PC-3 (cell line): ENCODE results near the gene RTN4. TPM values are rescaled to one million over a fixed set of nuclear protein-coding genes. Genes with fewer than 3 reads are reported as not detected.
A peak's percentile ranks its signal among the peaks of the same experiment; 100 is the strongest.
"Not testable (repeated sequence)": the region's sequence is repeated elsewhere in the genome, so short reads cannot be mapped to it uniquely, and the experiment has no call there.

Experiments used
- ATAC-seq: fragments of 200-7000 bp; cut with Tn5 transposase; 2 replicates; pipeline ENCODE4 v1.9.1; 2020; ENCODE audit warnings: mild to moderate bottlenecking, moderate library complexity
- BruUV-seq: library from RNA; stranded (reverse); fragments of 400-500 nt; replicated peaks from 2 replicates; lab custom pipeline; 2021; lab: Mats Ljungman, UMichigan
- CTCF ChIA-PET: fragments of 300-600 bp; sonication (Branson Sonifier 250); formaldehyde crosslinking; loops from one replicate; lab custom pipeline; 2022; ENCODE audit warnings: antibody characterized with exemption; lab: Charles Lee
- POLR2A ChIA-PET: fragments of 300-600 bp; sonication (Branson Sonifier 250); formaldehyde crosslinking; loops from one replicate; lab custom pipeline; 2022; ENCODE audit warnings: antibody characterized with exemption; ENCODE audit not compliant: unreplicated experiment; lab: Charles Lee
- DNase-seq: peaks from one replicate; pipeline ENCODE4 v3.0.0-alpha.2; 2015
- H2AFZ ChIP-seq: fragments of 300-600 bp; sonication (generic); 2 replicates; pipeline ENCODE4 v1.6.0; 2016; ENCODE audit warnings: antibody characterized with exemption, low read length
- H3F3A ChIP-seq: fragments of 300-600 bp; sonication (generic); one replicate; pipeline ENCODE4 v1.6.0; 2017; ENCODE audit warnings: antibody characterized with exemption, low read length, control low read depth, mild to moderate bottlenecking; ENCODE audit not compliant: unreplicated experiment
- H3K27ac ChIP-seq: fragments of 300-600 bp; sonication (generic); 2 replicates; pipeline ENCODE4 v1.5.1; 2016; ENCODE audit warnings: mild to moderate bottlenecking, low read length
- H3K27me3 ChIP-seq: fragments of 300-600 bp; sonication (generic); 2 replicates; pipeline ENCODE4 v1.6.1; 2016; ENCODE audit warnings: low read length, mixed read lengths
- H3K36me3 ChIP-seq: fragments of 300-600 bp; sonication (generic); 2 replicates; pipeline ENCODE4 v1.6.1; 2016; ENCODE audit warnings: low read depth, mixed run types, low read length, mixed read lengths
- H3K4me1 ChIP-seq: fragments of 300-600 bp; sonication (generic); 2 replicates; pipeline ENCODE4 v1.5.1; 2016; ENCODE audit warnings: low read length; ENCODE audit not compliant: insufficient read depth
- H3K4me2 ChIP-seq: fragments of 300-600 bp; sonication (generic); 2 replicates; pipeline ENCODE4 v1.6.0; 2016; ENCODE audit warnings: low read length
- H3K4me3 ChIP-seq: fragments of 300-600 bp; sonication (generic); 2 replicates; pipeline ENCODE4 v1.5.1; 2016; ENCODE audit warnings: mild to moderate bottlenecking, low read length, mixed read lengths
- H3K79me2 ChIP-seq: fragments of 300-600 bp; sonication (generic); 2 replicates; pipeline ENCODE4 v1.6.1; 2017; ENCODE audit warnings: low read length, mixed read lengths
- H3K9ac ChIP-seq: fragments of 300-600 bp; sonication (generic); 2 replicates; pipeline ENCODE4 v1.6.0; 2016; ENCODE audit warnings: mild to moderate bottlenecking, low read length
- H3K9me2 ChIP-seq: fragments of 300-600 bp; sonication (generic); replicated peaks from 2 replicates; pipeline ENCODE4 v1.6.1; 2016; ENCODE audit warnings: mixed run types, low read length, mixed read lengths
- H3K9me3 ChIP-seq: fragments of 300-600 bp; sonication (generic); 2 replicates; pipeline ENCODE4 v1.6.1; 2016; ENCODE audit warnings: low read length, mixed read lengths
- H4K20me1 ChIP-seq: fragments of 300-600 bp; sonication (generic); 2 replicates; pipeline ENCODE4 v1.6.1; 2016; ENCODE audit warnings: low read length, mixed read lengths
- CTCF ChIP-seq: fragments of 300-600 bp; sonication (generic); conservative IDR thresholded peaks from 2 replicates; pipeline ENCODE4 v1.5.1; 2017; ENCODE audit warnings: antibody characterized with exemption, low read depth, mild to moderate bottlenecking, low read length
- EZH2 ChIP-seq: fragments of 300-600 bp; sonication (generic); IDR thresholded peaks from one replicate; pipeline ENCODE4 v1.6.1; 2017; ENCODE audit warnings: antibody characterized with exemption, mild to moderate bottlenecking, low read length; ENCODE audit not compliant: unreplicated experiment
- EZH2phosphoT487 ChIP-seq: fragments of 300-600 bp; sonication (generic); IDR thresholded peaks from 2 replicates; pipeline ENCODE4 v1.6.1; 2018; ENCODE audit warnings: mild to moderate bottlenecking, antibody characterized with exemption, low read length, borderline replicate concordance
- intact Hi-C: fragments of 100-400 bp; cut with micrococcal nuclease; formaldehyde crosslinking; loops from 2 replicates; pipeline ENCODE4 v1.9.0; 2023
- total RNA-seq: library from RNA; depleted of rRNA; stranded (reverse); fragments of >200 nt; gene quantifications from 2 replicates; pipeline ENCODE4 v1.2.3, GENCODE V29; 2014

Gene RTN4
- total RNA-seq, 1 experiment from 2014 or later: 150 TPM

GRCh38 chr2:55093381-55093780 lies 43.1 kb upstream of the RTN4 start:
- no peaks in the 10 kb centered on the region for H3K79me2 ChIP-seq
- ChIA-PET POLR2A (interaction anchor here (0.6 kb wide), 1 partner anchor 33 kb away, joined by 3 read pairs; no protein-coding TSS in a partner anchor), CTCF (interaction anchor here (0.6 kb wide), 1 partner anchor 82 kb away, joined by 3 read pairs; no protein-coding TSS in a partner anchor)
- H3K4me3 ChIP-seq: no peak overlapping the region
- no peaks in the 10 kb centered on the region for H3F3A ChIP-seq
- no peak overlapping the region for H3K27ac ChIP-seq
- H3K9me2 ChIP-seq: no peaks in the 10 kb centered on the region
- H3K9me3 ChIP-seq: no peaks in the 10 kb centered on the region
- no peaks in the 10 kb centered on the region for H4K20me1 ChIP-seq
- peak; percentile 81 for ATAC-seq
- peak; percentile 71 for DNase-seq
- no peak overlapping the region for H3K9ac ChIP-seq
- BruUV-seq: no TSS peak
- no peaks in the 10 kb centered on the region for H3K36me3 ChIP-seq
- TF ChIP-seq CTCF: no peak
- TF ChIP-seq EZH2phosphoT487: no peak
- no peak for TF ChIP-seq EZH2
- intact Hi-C loops: no loop called here
- H3K4me2 ChIP-seq: 0 out of 2 replicates have a peak overlapping the region, but pooled peaks have one; percentile 15
- H3K4me1 ChIP-seq: peaks cover 22% of the 10 kb centered on the region
- H2AFZ ChIP-seq: 0 out of 2 replicates have a peak overlapping the region, but pooled peaks have one; percentile 24
- no peaks in the 10 kb centered on the region for H3K27me3 ChIP-seq

- H3K27me3 ChIP-seq: no peaks in the 10 kb centered on the region
- H3K4me3 ChIP-seq: no peak overlapping the region
- BruUV-seq: no TSS peak
- H3K9me2 ChIP-seq: no peaks in the 10 kb centered on the region
- H3F3A ChIP-seq: no peaks in the 10 kb centered on the region
- no peak for DNase-seq
- TF ChIP-seq CTCF: no peak
- TF ChIP-seq EZH2: no peak
- TF ChIP-seq EZH2phosphoT487: no peak
- ATAC-seq: no peak
- no peak overlapping the region for H3K27ac ChIP-seq
- no peaks in the 10 kb centered on the region for H3K36me3 ChIP-seq
- H3K4me1 ChIP-seq: peaks cover 25% of the 10 kb centered on the region
- no peak overlapping the region for H2AFZ ChIP-seq
- no peak overlapping the region for H3K4me2 ChIP-seq
- H4K20me1 ChIP-seq: no peaks in the 10 kb centered on the region
- ChIA-PET CTCF (no interaction called here), POLR2A (no interaction called here)
- H3K9me3 ChIP-seq: no peaks in the 10 kb centered on the region
- intact Hi-C loops: no loop called here
- no peaks in the 10 kb centered on the region for H3K79me2 ChIP-seq
- no peak overlapping the region for H3K9ac ChIP-seq
Observed at GRCh38 chr2:55092439-55092838, 42.2 kb upstream of the RTN4 start.

GRCh38 chr2:55091681-55092080 lies 41.4 kb upstream of the RTN4 start:
- H3K27me3 ChIP-seq, H3K79me2 ChIP-seq, BruUV-seq, intact Hi-C loops, H3K4me3 ChIP-seq, H3K9me2 ChIP-seq, H3K4me2 ChIP-seq, H3F3A ChIP-seq, H4K20me1 ChIP-seq, H2AFZ ChIP-seq, H3K36me3 ChIP-seq, CTCF ChIA-PET, DNase-seq, H3K27ac ChIP-seq, ATAC-seq, H3K9ac ChIP-seq, H3K9me3 ChIP-seq: not testable (repeated sequence)
- peaks cover 19% of the 10 kb centered on the region; the same call in 1 of the 2 replicates for H3K4me1 ChIP-seq
- POLR2A ChIA-PET: interaction anchor here (0.6 kb wide), 1 partner anchor 1189 kb away, joined by 3 read pairs; no protein-coding TSS in a partner anchor
